IMR-90 (cell line): ENCODE data around the gene CUBN. TPM values are rescaled to one million over a fixed set of nuclear protein-coding genes. Genes with fewer than 3 reads are reported as not detected.

ENCODE experiments used
- ATAC-seq: fragments of 200-7000 bp; cut with Tn5 transposase; 2 replicates; pipeline ENCODE4 v1.9.1; 2020; ENCODE audit warnings: low read depth, mild to moderate bottlenecking, moderate library complexity
- BruUV-seq: library from RNA; stranded (reverse); fragments of 400-500 nt; replicated peaks from 2 replicates; lab custom pipeline; 2021; lab: Mats Ljungman, UMichigan
- CTCF ChIA-PET: fragments of 300-600 bp; formaldehyde crosslinking; extraction: SDS; loops from one replicate; lab custom pipeline; 2021; ENCODE audit warnings: antibody characterized with exemption; lab: Yijun Ruan, JAX
- POLR2A ChIA-PET: fragments of 300-600 bp; sonication (Branson Sonifier 250); formaldehyde crosslinking; loops from one replicate; lab custom pipeline; 2022; ENCODE audit warnings: antibody characterized with exemption; ENCODE audit not compliant: unreplicated experiment; lab: Charles Lee
- DNase-seq: peaks from one replicate; pipeline ENCODE4 v3.0.0; 2013
- H2AFZ ChIP-seq: replicated peaks from 2 replicates; pipeline ENCODE3; 2013; ENCODE audit warnings: low read length, mild to moderate bottlenecking; ENCODE audit not compliant: poor library complexity
- H2AK5ac ChIP-seq: 2 replicates; pipeline ENCODE4 v1.6.1; 2013; ENCODE audit warnings: low read depth, low read length, inconsistent platforms
- H2AK9ac ChIP-seq: replicated peaks from 2 replicates; pipeline ENCODE3; 2013; ENCODE audit warnings: mild to moderate bottlenecking, low read depth, low read length, moderate library complexity; ENCODE audit not compliant: poor library complexity
- H2BK120ac ChIP-seq: 2 replicates; pipeline ENCODE4 v1.6.1; 2013; ENCODE audit warnings: low read depth, low read length, inconsistent platforms
- H2BK15ac ChIP-seq: 3 replicates; pipeline ENCODE4 v1.6.1; 2013; ENCODE audit warnings: low read depth, low read length, inconsistent platforms
- H2BK20ac ChIP-seq: 2 replicates; pipeline ENCODE4 v1.6.1; 2013; ENCODE audit warnings: low read depth, mild to moderate bottlenecking, inconsistent platforms, low read length, moderate library complexity
- H2BK5ac ChIP-seq: 2 replicates; pipeline ENCODE4 v1.6.1; 2013; ENCODE audit warnings: mild to moderate bottlenecking, low read depth, low read length, inconsistent platforms; ENCODE audit not compliant: poor library complexity, severe bottlenecking
- H3K14ac ChIP-seq: replicated peaks from 2 replicates; pipeline ENCODE4 v1.6.1; 2013; ENCODE audit warnings: low read depth, low read length, inconsistent platforms
- H3K18ac ChIP-seq: 2 replicates; pipeline ENCODE4 v1.6.1; 2013; ENCODE audit warnings: low read depth, low read length, control low read depth
- H3K23ac ChIP-seq: 2 replicates; pipeline ENCODE4 v1.6.1; 2013; ENCODE audit warnings: low read depth, low read length, inconsistent platforms
- H3K27ac ChIP-seq: 2 replicates; pipeline ENCODE4 v1.5.1; 2013; ENCODE audit warnings: mild to moderate bottlenecking, control low read depth, low read length; ENCODE audit not compliant: insufficient read depth
- H3K27me3 ChIP-seq: 2 replicates; pipeline ENCODE4 v1.6.1; 2013; ENCODE audit warnings: low read length; ENCODE audit not compliant: control insufficient read depth, insufficient read depth
- H3K36me3 ChIP-seq: 2 replicates; pipeline ENCODE4 v1.6.1; 2013; ENCODE audit warnings: low read length, mixed read lengths; ENCODE audit not compliant: control insufficient read depth, insufficient read depth
- H3K4ac ChIP-seq: 2 replicates; pipeline ENCODE4 v1.6.1; 2013; ENCODE audit warnings: low read depth, low read length, inconsistent platforms
- H3K4me1 ChIP-seq: 2 replicates; pipeline ENCODE4 v1.6.1; 2013; ENCODE audit warnings: low read length, mixed read lengths; ENCODE audit not compliant: control insufficient read depth, insufficient read depth
- H3K4me2 ChIP-seq: 2 replicates; pipeline ENCODE4 v1.6.1; 2013; ENCODE audit warnings: low read depth, mild to moderate bottlenecking, control low read depth, low read length, moderate library complexity
- H3K4me3 ChIP-seq: 2 replicates; pipeline ENCODE4 v1.5.1; 2013; ENCODE audit warnings: low read depth, mild to moderate bottlenecking, control low read depth, low read length, moderate library complexity; ENCODE audit not compliant: insufficient read depth
- H3K56ac ChIP-seq: 2 replicates; pipeline ENCODE4 v1.6.1; 2013; ENCODE audit warnings: low read length, inconsistent platforms; ENCODE audit not compliant: insufficient read depth; ENCODE audit errors: extremely low read depth
- H3K79me1 ChIP-seq, 2 experiments: 2 replicates each; pipeline ENCODE4 v1.6.1; 2013; ENCODE audit warnings: low read length in 2 of 2, inconsistent platforms in 1 of 2, low read depth in 1 of 2
- H3K9ac ChIP-seq: 2 replicates; pipeline ENCODE4 v1.6.1; 2013; ENCODE audit warnings: low read depth, low read length, control low read depth
- H3K9me1 ChIP-seq: 2 replicates; pipeline ENCODE4 v1.6.1; 2013; ENCODE audit warnings: low read length, inconsistent platforms; ENCODE audit not compliant: insufficient read depth
- H3K9me3 ChIP-seq: 2 replicates; pipeline ENCODE4 v1.6.1; 2013; ENCODE audit warnings: low read length; ENCODE audit not compliant: control insufficient read depth, insufficient read depth
- H4K20me1 ChIP-seq: 2 replicates; pipeline ENCODE4 v1.6.1; 2013; ENCODE audit warnings: low read length, inconsistent platforms; ENCODE audit not compliant: insufficient read depth
- H4K5ac ChIP-seq: 2 replicates; pipeline ENCODE4 v1.6.1; 2013; ENCODE audit warnings: mild to moderate bottlenecking, low read depth, low read length, control low read depth
- H4K8ac ChIP-seq, 2 experiments: 2 replicates each; pipeline ENCODE4 v1.6.1; 2013; ENCODE audit warnings: low read depth in 2 of 2, low read length in 2 of 2, control low read depth in 1 of 2, inconsistent platforms in 1 of 2
- H4K91ac ChIP-seq: 2 replicates; pipeline ENCODE4 v1.6.1; 2013; ENCODE audit warnings: low read depth, low read length, inconsistent platforms; ENCODE audit not compliant: insufficient read depth
- CEBPB ChIP-seq: IDR thresholded peaks from 2 replicates; pipeline ENCODE4 v1.6.1; 2012; ENCODE audit warnings: low read depth, low read length, improper control_type of control experiment
- FOS ChIP-seq: fragments of 150-350 bp; IDR thresholded peaks from 2 replicates; pipeline ENCODE4 v1.6.1; 2016; ENCODE audit warnings: low read depth, low read length
- RFX5 ChIP-seq: IDR thresholded peaks from 2 replicates; pipeline ENCODE4 v1.8.0; 2012; ENCODE audit warnings: low read depth, mild to moderate bottlenecking, low read length, moderate library complexity
- SMC3 ChIP-seq: fragments of 150-350 bp; IDR thresholded peaks from 2 replicates; pipeline ENCODE4 v1.6.1; 2016; ENCODE audit warnings: low read depth, mild to moderate bottlenecking, antibody characterized with exemption, low read length, moderate library complexity
- WGBS, 2 experiments: methylation state at CpG; one replicate each; pipeline versions ENCODE4 v1.1.5 to v1.1.7; 2013; ENCODE audit warnings: missing lambda C conversion rate in 2 of 2; ENCODE audit not compliant: insufficient read length in 1 of 2; ENCODE audit errors: extremely low coverage in 2 of 2; 5-methylcytosine and 5-hydroxymethylcytosine counted together
- dilution Hi-C: fragments of 300-500 bp; cut with HindIII; formaldehyde crosslinking; loops from one replicate; pipeline ENCODE4 v1.14.3; 2018; ENCODE audit warnings: low sequenced_read_pairs; ENCODE audit not compliant: unreplicated experiment
- in situ Hi-C: fragments of 300-500 bp; cut with MboI; formaldehyde crosslinking; loops from 3 replicates; pipeline ENCODE4 v1.14.3; 2019; ENCODE audit warnings: low sequenced_read_pairs, inconsistent platforms, mixed read lengths
- intact Hi-C: fragments of 100-400 bp; cut with micrococcal nuclease; formaldehyde crosslinking; loops from 2 replicates; pipeline ENCODE4 v1.10.0; 2022
- polyA plus RNA-seq, 3 experiments: library from polyadenylated mRNA; depleted of rRNA; stranded (reverse); fragments of >200 nt; gene quantifications; 2 replicates each; pipeline ENCODE4 v1.2.3, GENCODE V29; 2012; ENCODE audit warnings: low replicate concordance in 1 of 3
- total RNA-seq: library from RNA; depleted of rRNA; stranded (reverse); fragments of >200 nt; gene quantifications from 2 replicates; pipeline ENCODE4 v1.2.3, GENCODE V29; 2012

Gene CUBN
- total and polyA plus RNA-seq, 2 of the 4 experiments (the other 2 are of a cell fraction), result 0.19 to 0.54 TPM

DNA sequence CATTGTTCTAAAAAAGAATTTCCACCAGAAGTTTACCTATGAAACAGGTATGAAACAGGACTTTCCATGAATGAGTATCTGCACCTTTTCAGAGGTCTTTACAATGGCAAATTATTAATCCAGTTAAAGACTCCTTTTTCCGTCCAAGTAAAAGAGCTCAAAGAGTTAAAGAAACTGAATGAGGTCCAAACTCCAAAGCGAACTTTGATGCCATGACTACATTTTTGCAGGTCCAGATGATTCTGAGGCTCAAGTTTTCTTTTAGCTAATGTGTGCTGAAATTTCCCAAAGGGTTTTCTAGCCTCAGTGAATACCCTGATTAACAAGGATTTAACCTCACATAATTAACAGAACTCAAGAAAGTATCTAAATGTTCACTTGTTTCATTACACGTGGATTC, 9.8 kb downstream of the CUBN start:
- H3K27me3 ChIP-seq, result no peaks in the 10 kb centered on the region
- H3K9ac ChIP-seq, result no peak overlapping the region
- H3K27ac ChIP-seq, result no peak overlapping the region
- no peak overlapping the region for H2AFZ ChIP-seq
- DNase-seq (no peak), ATAC-seq (no peak)
- H3K9me3 ChIP-seq, result no peaks in the 10 kb centered on the region
- no peak overlapping the region for H2BK15ac ChIP-seq
- no peaks in the 10 kb centered on the region; the same call in 1 of the 2 replicates for H4K20me1 ChIP-seq
- CTCF ChIA-PET, result no interaction called here
- H3K36me3 ChIP-seq, result no peaks in the 10 kb centered on the region
- no peak overlapping the region for H2BK120ac ChIP-seq
- H2BK20ac ChIP-seq, result no peak overlapping the region
- H4K5ac ChIP-seq, result no peak overlapping the region
- H2BK5ac ChIP-seq, result no peak overlapping the region
- no peak overlapping the region for H2AK5ac ChIP-seq
- no CpG with 5 or more reads among the region's 3 CpGs for WGBS, 2 experiments
- no peak overlapping the region for H4K91ac ChIP-seq
- H3K18ac ChIP-seq, result no peak overlapping the region
- no TSS peak for BruUV-seq
- H2AK9ac ChIP-seq, result no peak overlapping the region
- no peak overlapping the region for H3K4me2 ChIP-seq
- H3K9me1 ChIP-seq, result peaks cover 13% of the 10 kb centered on the region
- H3K23ac ChIP-seq, result no peak overlapping the region
- 0 out of 4 replicates have a peak, but pooled peaks cover 0 to 2% of the 10 kb centered on the region in 2 experiments for H3K79me1 ChIP-seq
- no peak overlapping the region for H3K4me3 ChIP-seq
- H3K14ac ChIP-seq, result no peak overlapping the region
- H3K4ac ChIP-seq, result no peak overlapping the region
- intact Hi-C loops, result loop anchor here (5.0 kb wide), 1 partner anchor 263 kb away; no protein-coding TSS in a partner anchor
- TF ChIP-seq FOS (no peak), SMC3 (no peak), RFX5 (no peak), CEBPB (no peak)
- peaks cover 12% of the 10 kb centered on the region for H3K4me1 ChIP-seq
- dilution Hi-C loops, result no loop called here
- H4K8ac ChIP-seq, result no peak overlapping the region
- in situ Hi-C loops, result no loop called here
- H3K56ac ChIP-seq, result no peak overlapping the region
- POLR2A ChIA-PET, result no interaction called here
